Astrocyte of the spinal cord (primary cell): Measurements from ENCODE around the gene ELK4.

Experiments
- DNase-seq: peaks from one replicate; pipeline ENCODE4 v3.0.0; 2011; ENCODE audit warnings: low read depth, low spot score
- H3K4me3 ChIP-seq: 2 replicates; pipeline ENCODE4 v1.5.1; 2011; ENCODE audit warnings: low read depth, mild to moderate bottlenecking, low read length, moderate library complexity
- CTCF ChIP-seq: IDR thresholded peaks from 2 replicates; pipeline ENCODE4 v1.5.1; 2012; ENCODE audit warnings: low read depth, mild to moderate bottlenecking, low read length, inconsistent platforms
- in situ Hi-C: cut with HindIII; loops from 2 replicates; pipeline ENCODE4 v1.10.0; 2017; ENCODE audit warnings: low sequenced_read_pairs

ELK4 gene

GRCh38 chr1:205575294-205575885 lies 56.4 kb downstream of the ELK4 start:
- in situ Hi-C loops: no loop called here
- TF ChIP-seq CTCF: no peak
- no peak for DNase-seq
- no peak overlapping the region for H3K4me3 ChIP-seq

- H3K4me3 ChIP-seq: no peak overlapping the region
- no peak for TF ChIP-seq CTCF
- no peak for DNase-seq
- in situ Hi-C loops: no loop called here
Observed at GRCh38 chr1:205572421-205572820, 59.4 kb downstream of the ELK4 start.

- DNase-seq: no peak
- in situ Hi-C loops: no loop called here
- no peak overlapping the region for H3K4me3 ChIP-seq
- TF ChIP-seq CTCF: no peak
Observed at GRCh38 chr1:205571747-205572146, 60.1 kb downstream of the ELK4 start.

GRCh38 chr1:205570796-205571537 lies 60.8 kb downstream of the ELK4 start:
- H3K4me3 ChIP-seq: no peak overlapping the region
- DNase-seq: no peak
- in situ Hi-C loops: no loop called here
- no peak for TF ChIP-seq CTCF

- no peak for TF ChIP-seq CTCF
- H3K4me3 ChIP-seq: no peak overlapping the region
- no peak for DNase-seq
- in situ Hi-C loops: no loop called here
Observed at GRCh38 chr1:205570173-205570501, 61.7 kb downstream of the ELK4 start.

GRCh38 chr1:205569411-205570172 lies 62.2 kb downstream of the ELK4 start:
- no peak overlapping the region for H3K4me3 ChIP-seq
- no peak for DNase-seq
- no peak for TF ChIP-seq CTCF
- in situ Hi-C loops: no loop called here
